Left kidney (tissue), 8 donors: ENCODE data around the gene NFIX. TPM values are rescaled to one million over a fixed set of nuclear protein-coding genes. Genes with fewer than 3 reads are reported as not detected.
"Not testable (repeated sequence)": the region's sequence is repeated elsewhere in the genome, so short reads cannot be mapped to it uniquely, and the experiment has no call there.

Experiments used
- DNase-seq: peaks from one replicate; pipeline ENCODE4 v3.0.0-alpha.2; 2013
- long read RNA-seq, 8 donors: transcript quantifications; one replicate each; lab custom pipeline, GENCODE V29; 2026
- polyA plus RNA-seq: library from polyadenylated mRNA; unstranded; fragments of 120-200 nt; gene quantifications from one replicate; pipeline ENCODE4 v1.2.1, GENCODE V29; 2013; ENCODE audit not compliant: insufficient read length

Gene NFIX
- polyA plus RNA-seq: 14.6 TPM
- long read RNA-seq, donor 1, partial matches to known transcripts: 0 of 1 reads
- long read RNA-seq, donor 1, other reads (novel, unspliced or antisense): 0 of 1 reads
- long read RNA-seq, donor 2, transcript NFIX-203 (10 exons, 3,143 nt): major isoform, 6 of 8 reads
- long read RNA-seq, donor 2, partial matches to known transcripts: 0 of 8 reads
- long read RNA-seq, donor 2, other reads (novel, unspliced or antisense): 0 of 8 reads
- long read RNA-seq, donor 3, partial matches to known transcripts: 0 of 1 reads
- long read RNA-seq, donor 3, other reads (novel, unspliced or antisense): 0 of 1 reads
- long read RNA-seq, donor 4: 0 reads
- long read RNA-seq, donor 5, partial matches to known transcripts: 29 of 31 reads
- long read RNA-seq, donor 5, other reads (novel, unspliced or antisense): 0 of 31 reads
- long read RNA-seq, donor 6: 0 reads
- long read RNA-seq, donor 7, partial matches to known transcripts: 0 of 1 reads
- long read RNA-seq, donor 7, other reads (novel, unspliced or antisense): 0 of 1 reads
- long read RNA-seq, donor 8, partial matches to known transcripts: 0 of 2 reads
- long read RNA-seq, donor 8, other reads (novel, unspliced or antisense): 0 of 2 reads

DNA sequence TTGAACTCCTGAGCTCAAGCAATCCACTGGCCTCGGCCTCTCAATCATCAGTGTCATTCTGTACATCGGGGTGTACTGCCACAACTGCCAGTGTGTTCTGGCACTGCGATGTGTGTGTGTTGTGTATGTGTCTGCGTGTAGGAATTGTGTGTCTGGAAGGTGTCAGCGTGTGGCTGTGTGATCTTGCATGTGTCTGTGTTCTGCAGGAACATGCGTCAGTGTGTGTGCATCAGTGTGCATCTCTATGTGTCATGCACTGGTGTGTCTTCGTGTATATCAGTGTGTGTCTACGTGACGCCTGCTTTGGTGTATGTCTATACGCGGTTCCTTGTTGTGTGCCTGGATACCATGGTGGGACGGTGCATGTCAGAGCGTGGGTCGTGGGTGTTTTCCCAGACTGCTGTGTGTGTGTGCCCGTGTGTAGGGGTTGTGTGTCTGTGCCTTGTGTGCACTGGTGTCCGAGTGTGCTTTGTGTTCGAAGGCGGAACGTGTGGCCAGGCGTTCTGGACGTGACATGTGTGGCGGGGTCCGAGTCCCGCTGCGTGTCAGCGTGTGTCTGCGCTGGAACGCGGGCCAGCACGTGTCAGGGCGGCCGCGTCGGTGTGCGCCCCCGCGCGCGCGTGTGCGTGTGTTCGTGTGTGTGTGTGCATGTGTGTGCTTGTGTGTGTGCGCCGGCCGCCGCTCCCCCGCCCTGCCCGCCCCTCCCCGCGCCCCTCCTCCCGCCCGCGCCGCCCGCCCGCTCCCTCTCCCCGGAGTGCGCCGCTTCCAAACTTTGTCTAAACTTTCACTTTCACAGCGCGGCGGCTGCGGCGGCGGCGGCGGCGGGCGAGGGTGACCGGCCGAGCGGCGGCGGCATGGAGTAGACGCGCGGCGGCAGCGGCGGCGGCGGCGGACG, at the start of gene NFIX:
TSS of gene NFIX (plus strand) at position 775 of the 895 bp plus-strand sequence. CDS start 363 bp downstream, outside the sequence.
- peak; percentile 63 for DNase-seq

- DNase-seq: peak; percentile 97
These were observed 49.7 kb upstream of the NFIX start, which contains the start of gene RAD23A for GRCh38 chr19:12945479-12946091. Gene RAD23A, plus strand, starts transcription at chr19:12945862. Its CDS starts 87 bp downstream, at chr19:12945949.

DNA sequence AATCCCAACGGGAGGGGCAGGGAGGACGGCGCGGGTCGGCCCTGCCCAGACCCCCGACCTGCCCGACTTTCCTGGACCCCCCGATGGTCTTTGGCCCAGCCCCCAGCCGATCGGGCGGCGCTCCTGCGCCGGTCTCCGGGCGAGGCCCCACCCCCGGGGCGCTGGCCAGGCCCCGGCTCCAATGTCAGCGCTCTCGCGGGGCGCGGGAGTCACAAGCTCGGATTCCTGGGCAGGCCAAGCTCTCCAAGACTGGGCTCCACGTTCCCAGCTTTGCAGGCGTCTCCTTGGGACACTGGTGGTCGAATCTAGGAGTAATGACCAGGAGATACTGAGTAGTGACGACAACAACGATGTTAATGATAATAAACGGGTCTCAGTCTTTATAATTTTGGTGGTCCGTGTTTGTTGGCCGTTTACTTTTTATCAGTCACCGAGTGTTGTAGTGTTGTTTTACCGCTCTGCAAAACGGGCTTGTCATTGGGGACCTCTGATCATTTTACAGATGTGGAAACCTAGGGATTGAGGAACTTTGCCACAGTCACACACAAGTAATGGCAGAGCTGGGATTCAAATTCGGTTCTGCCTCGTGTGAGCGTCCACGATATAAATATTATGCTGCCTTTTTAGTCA, 49.1 kb upstream of the NFIX start:
- peak; percentile 63 for DNase-seq

DNA sequence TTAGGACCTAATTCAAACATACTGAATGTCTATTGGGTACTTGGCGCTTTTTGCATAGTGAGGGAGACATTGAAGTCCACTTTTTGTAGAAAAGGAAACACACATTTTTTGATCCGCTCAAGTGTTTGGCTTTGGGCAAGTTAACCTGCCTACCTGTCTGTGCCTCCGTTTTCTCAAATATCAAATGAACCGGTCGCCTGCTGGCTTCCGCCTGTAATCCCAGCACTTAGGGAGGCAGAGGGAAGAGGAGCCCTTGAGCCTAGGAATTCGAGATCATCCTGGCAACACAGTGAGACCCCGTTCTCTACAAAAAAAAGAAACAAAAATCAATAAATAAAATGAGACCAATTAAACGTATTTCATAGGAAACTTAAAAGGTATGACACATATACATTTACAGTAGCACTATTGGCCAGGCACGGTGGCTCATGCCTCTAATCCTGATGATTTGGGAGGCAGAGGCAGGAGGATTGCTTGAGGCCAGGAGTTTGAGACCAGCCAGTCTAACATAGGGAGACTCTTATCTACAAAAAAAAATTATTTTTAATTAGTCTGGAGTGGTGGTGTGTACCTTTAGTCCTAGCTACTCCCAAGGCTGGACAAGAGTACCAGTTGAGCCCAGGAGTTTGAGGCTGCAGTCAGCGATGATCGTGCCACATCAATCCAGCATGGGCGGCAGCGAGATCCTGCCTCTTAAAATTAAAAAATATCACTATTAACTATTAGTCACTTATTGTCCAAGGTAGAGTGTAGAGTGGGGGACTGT, 48.4 kb upstream of the NFIX start:
- DNase-seq: no peak

DNA sequence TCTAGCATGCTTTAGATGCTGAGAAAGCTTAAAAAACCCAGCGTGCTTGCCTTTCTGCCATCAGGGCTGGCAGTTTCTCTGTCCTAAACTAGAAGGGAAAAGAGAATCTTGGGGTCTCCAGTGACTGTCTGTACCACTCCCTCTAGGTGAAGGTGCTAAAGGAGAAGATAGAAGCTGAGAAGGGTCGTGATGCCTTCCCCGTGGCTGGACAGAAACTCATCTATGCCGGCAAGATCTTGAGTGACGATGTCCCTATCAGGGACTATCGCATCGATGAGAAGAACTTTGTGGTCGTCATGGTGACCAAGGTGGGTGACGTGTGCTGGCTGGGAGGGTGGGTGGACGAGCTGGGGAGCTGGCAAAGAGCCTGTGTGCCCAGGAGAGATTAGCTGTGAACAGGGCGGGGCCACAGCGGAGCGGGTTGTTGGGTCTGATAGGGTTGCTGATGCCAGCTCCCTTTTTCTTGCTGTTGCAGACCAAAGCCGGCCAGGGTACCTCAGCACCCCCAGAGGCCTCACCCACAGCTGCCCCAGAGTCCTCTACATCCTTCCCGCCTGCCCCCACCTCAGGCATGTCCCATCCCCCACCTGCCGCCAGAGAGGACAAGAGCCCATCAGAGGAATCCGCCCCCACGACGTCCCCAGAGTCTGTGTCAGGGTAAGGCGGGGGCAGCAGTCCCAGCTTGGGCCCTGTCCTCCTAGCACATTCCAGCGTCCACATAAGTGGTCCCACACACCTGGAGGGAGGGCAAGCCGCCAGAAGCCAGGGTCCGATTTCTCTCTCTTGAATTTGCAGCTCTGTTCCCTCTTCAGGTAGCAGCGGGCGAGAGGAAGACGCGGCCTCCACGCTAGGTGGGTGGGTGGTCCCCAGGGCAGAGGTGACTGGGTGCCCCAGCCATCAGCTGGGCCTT, 47.3 kb upstream of the NFIX start:
- DNase-seq: no peak

DNA sequence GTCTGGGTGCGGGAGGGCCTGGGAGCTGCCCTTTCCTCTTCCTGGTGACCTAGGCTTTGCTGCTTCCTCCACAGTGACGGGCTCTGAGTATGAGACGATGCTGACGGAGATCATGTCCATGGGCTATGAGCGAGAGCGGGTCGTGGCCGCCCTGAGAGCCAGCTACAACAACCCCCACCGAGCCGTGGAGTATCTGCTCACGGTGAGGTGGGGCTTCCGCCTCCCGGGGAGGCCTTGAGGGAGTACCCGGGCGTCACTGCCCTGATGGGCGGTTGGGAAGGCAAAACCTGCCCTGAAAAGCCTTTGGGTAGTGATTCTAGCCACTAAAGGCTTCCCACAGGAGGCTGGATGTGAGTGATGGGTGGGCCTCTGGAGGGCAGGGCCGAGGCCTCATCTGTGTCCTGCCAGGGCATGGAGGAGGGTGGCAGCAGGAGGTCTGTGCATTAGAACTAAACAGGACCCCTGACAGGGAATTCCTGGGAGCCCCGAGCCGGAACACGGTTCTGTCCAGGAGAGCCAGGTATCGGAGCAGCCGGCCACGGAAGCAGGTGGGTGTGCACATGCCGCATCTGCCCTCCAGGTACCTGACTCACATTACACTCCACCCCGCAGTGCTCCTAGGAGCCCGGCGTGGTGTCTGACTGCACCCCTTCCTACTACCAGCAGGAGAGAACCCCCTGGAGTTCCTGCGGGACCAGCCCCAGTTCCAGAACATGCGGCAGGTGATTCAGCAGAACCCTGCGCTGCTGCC, 46.5 kb upstream of the NFIX start:
- no peak for DNase-seq

DNA sequence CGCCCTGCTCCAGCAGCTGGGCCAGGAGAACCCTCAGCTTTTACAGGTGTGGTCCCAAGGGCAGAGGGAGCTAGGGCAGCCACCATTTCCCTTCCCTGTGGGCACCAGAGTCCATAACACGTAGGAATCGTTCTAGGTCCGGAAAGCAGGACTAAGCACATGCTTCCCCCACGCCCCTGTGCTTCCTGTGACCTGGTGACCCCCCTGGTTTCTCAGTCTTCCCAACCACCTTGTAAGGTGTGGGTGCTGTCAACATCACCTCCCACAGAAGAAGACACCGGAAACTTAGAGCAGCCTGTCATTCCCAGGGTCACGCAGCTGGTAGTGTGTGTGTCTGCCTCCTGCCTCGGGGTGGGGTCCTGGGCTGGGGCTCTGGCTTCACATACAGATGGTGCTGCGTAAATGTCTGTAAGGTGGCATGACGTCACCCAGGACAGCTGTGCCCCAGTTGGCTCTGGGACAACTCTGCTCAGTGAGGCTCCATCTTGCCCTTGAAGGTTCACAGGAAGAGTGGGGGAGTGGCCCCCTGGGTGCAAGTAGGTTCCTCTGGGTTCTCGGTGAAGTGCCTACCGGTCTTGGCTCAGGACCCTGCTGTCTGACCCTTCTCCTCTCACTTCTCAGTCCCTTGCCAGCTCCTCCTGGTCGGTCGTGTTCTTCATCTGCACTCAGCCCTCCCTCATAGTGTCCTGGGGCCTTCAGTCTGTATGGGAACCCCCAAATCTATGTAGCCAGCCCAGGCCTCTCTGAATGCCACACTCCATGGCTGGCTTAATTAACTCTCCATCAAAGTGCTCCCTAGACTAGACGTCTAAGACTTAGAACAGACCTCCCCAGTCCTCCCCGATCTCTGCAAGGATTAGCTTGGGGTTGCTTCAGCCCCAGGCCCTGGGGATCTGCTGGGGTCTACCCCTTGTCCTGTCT, 45.7 kb upstream of the NFIX start:
- DNase-seq: no peak

GRCh38 chr19:12952050-12952449, 43.2 kb upstream of the NFIX start:
- DNase-seq: not testable (repeated sequence)

DNA sequence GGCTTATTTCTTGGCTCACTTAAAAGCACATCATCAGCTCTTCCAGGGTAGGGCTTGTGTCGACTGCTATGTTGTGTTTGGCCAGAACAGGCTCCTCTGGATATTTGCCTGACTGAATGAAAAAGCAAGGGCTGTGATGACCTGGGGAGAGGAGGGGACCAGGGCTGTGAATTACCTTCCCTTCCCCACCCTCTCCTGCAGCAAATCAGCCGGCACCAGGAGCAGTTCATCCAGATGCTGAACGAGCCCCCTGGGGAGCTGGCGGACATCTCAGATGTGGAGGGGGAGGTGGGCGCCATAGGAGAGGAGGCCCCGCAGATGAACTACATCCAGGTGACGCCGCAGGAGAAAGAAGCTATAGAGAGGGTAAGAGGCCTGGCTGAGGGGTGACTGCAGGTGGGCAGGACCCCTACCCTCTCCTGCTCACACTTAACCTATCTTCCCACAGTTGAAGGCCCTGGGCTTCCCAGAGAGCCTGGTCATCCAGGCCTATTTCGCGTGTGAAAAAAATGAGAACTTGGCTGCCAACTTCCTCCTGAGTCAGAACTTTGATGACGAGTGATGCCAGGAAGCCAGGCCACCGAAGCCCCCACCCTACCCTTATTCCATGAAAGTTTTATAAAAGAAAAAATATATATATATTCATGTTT, 42.7 kb upstream of the NFIX start:
- DNase-seq: no peak

- DNase-seq: no peak
These were observed 42.0 kb upstream of the NFIX start for GRCh38 chr19:12953138-12953798.

- no peak for DNase-seq
These were observed 41.3 kb upstream of the NFIX start for GRCh38 chr19:12953799-12954611.

DNA sequence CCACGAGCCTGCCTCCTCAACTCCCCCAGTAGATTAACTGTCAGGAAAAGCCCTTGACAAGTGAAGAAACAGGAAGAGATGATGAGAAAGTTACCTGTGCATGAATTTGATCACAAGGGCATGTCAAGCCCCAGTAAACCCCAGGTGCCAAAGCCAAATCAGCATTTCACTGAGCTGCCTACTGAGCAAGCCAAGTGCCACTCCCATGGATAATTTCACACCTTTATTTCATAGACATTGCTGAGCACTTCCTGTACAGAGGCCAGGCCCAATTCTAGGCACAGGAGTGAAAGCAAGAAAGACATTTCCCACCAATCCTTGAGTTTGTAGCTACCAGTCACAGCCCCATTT, 40.7 kb upstream of the NFIX start:
- DNase-seq: no peak

- not testable (repeated sequence) for DNase-seq
These were observed 39.7 kb upstream of the NFIX start for GRCh38 chr19:12955575-12955974.

DNA sequence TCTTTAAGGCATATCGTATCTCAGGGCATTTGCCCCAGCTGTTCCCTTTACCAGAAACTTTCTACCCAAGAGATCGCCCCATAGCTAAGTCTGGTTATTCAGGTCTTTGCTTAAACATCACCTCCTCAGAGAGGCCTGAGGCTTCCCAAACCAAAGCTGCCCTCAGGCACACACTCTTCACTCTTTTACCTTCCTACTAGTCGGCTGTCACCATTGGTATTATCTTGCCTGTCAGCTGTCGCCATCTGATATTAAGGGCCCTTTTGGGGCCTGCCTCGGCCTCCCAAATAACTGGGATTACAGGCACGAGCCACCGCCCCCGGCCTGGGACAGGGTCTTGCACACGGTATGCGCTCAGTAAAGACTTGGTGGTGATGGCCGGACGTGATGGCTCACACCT, 39.3 kb upstream of the NFIX start:
- DNase-seq: no peak
